GM12878 (cell line): Measurements from ENCODE around the gene DUSP22.

Experiments
- BACH1 ChIP-seq: fragments of 450-650 bp; IDR thresholded peaks from 2 replicates; pipeline ENCODE4 v1.6.1; 2017; ENCODE audit warnings: mild to moderate bottlenecking, borderline replicate concordance
- CBFB ChIP-seq: IDR thresholded peaks from 2 replicates; pipeline ENCODE4 v1.6.1; 2016; ENCODE audit warnings: antibody characterized with exemption, low read depth
- CBX3 ChIP-seq: fragments of 200-600 bp; sonication (generic); IDR thresholded peaks from 2 replicates; pipeline ENCODE4 v1.6.1; 2016; ENCODE audit warnings: low read depth, borderline replicate concordance
- CHD1 ChIP-seq: IDR thresholded peaks from 2 replicates; pipeline ENCODE4 v1.6.1; 2012; ENCODE audit warnings: low read depth, low read length, improper control_type of control experiment
- EP300 ChIP-seq, 2 experiments: fragments of 150-350 bp in 1 of 2; IDR thresholded peaks; 2 replicates each; pipeline ENCODE4 v1.6.1; 2011 to 2012; ENCODE audit warnings: low read depth in 2 of 2, low read length in 2 of 2, borderline replicate concordance in 1 of 2, improper control_type of control experiment in 1 of 2, inconsistent platforms in 1 of 2; ENCODE audit not compliant: control insufficient read depth in 1 of 2
- ESRRA ChIP-seq: IDR thresholded peaks from 2 replicates; pipeline ENCODE4 v1.6.1; 2012; ENCODE audit warnings: mild to moderate bottlenecking, low read length, improper control_type of control experiment
- EZH2 ChIP-seq: IDR thresholded peaks from 2 replicates; pipeline ENCODE4 v1.6.1; 2012; ENCODE audit warnings: low read depth, mild to moderate bottlenecking, control low read depth, inconsistent platforms, low read length, borderline replicate concordance; ENCODE audit not compliant: control insufficient read depth
- SMAD1 ChIP-seq: fragments of 450-650 bp; IDR thresholded peaks from 2 replicates; pipeline ENCODE4 v1.6.1; 2018; ENCODE audit warnings: mild to moderate bottlenecking, low read depth; ENCODE audit not compliant: partially characterized antibody
- SUZ12 ChIP-seq: fragments of 200-600 bp; sonication (generic); IDR thresholded peaks from one replicate; pipeline ENCODE4 v1.6.1; 2018; ENCODE audit warnings: antibody characterized with exemption, mild to moderate bottlenecking; ENCODE audit not compliant: unreplicated experiment
- TF ChIP-seq, protein P1 (sequence below), 3 experiments: IDR thresholded peaks in 2 of 3; conservative IDR thresholded peaks in 1 of 3; 2 replicates each; pipeline ENCODE4 v1.5.1; 2011; ENCODE audit warnings: low read depth in 3 of 3, low read length in 3 of 3, mild to moderate bottlenecking in 3 of 3, control low read depth in 2 of 3, moderate library complexity in 2 of 3, inconsistent platforms in 1 of 3, mixed read lengths in 1 of 3; ENCODE audit not compliant: control insufficient read depth in 2 of 3, insufficient read depth in 1 of 3; ENCODE audit errors: extremely low read depth in 1 of 3
- TF ChIP-seq, protein P2 (sequence below): fragments of 450-650 bp; IDR thresholded peaks from 2 replicates; pipeline ENCODE4 v1.6.1; 2017; ENCODE audit warnings: mild to moderate bottlenecking
- TF ChIP-seq, protein P3 (sequence below): IDR thresholded peaks from 2 replicates; pipeline ENCODE4 v1.6.1; 2012; ENCODE audit warnings: mild to moderate bottlenecking, low read depth, low read length

DNA sequence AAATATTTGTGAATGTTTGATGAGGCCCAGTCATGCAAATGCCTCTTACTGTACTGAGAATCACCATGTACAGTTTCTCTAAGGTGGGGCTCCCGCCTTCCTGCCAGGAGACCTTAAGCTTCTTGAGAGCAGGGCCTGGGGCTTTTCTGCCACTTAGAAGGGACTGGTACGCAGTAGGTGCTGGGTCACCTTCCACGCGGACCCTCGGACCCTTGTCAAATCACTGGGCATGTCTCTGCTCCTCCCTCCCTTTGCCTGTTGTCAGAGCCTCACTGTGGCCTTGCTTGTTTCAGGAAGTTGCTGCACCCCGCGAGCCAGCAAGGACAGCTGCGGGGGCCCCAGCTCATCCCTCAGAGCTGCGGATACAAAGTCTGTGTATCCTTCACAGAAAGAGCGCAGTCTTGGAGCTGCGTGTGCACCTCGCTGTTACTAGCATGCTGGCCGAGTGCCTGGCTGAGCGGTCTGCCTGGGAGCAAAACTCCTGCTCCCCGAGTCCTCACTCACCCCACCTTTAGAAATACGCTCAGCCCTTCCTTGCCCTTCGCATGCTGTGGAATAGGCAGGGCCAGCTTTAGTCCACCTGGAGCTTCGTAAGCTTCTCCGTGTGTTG lies 68.6 kb downstream of the DUSP22 start:
- TF ChIP-seq, protein P1, sequence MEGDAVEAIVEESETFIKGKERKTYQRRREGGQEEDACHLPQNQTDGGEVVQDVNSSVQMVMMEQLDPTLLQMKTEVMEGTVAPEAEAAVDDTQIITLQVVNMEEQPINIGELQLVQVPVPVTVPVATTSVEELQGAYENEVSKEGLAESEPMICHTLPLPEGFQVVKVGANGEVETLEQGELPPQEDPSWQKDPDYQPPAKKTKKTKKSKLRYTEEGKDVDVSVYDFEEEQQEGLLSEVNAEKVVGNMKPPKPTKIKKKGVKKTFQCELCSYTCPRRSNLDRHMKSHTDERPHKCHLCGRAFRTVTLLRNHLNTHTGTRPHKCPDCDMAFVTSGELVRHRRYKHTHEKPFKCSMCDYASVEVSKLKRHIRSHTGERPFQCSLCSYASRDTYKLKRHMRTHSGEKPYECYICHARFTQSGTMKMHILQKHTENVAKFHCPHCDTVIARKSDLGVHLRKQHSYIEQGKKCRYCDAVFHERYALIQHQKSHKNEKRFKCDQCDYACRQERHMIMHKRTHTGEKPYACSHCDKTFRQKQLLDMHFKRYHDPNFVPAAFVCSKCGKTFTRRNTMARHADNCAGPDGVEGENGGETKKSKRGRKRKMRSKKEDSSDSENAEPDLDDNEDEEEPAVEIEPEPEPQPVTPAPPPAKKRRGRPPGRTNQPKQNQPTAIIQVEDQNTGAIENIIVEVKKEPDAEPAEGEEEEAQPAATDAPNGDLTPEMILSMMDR (IDR thresholded peaks at IDR 0.05 in 2 of 3, conservative IDR thresholded peaks at IDR 0.05 in 1 of 3; ENCODE audit: control insufficient read depth in 2 of 3, extremely low read depth in 1 of 3, insufficient read depth in 1 of 3, low read depth in 3 of 3, low read length in 3 of 3), result no peak
- TF ChIP-seq EZH2 (no peak), BACH1 (no peak), CBX3 (no peak), CHD1 (no peak), EP300 (IDR thresholded peaks at IDR 0.05; ENCODE audit: borderline replicate concordance in 1 of 2, control insufficient read depth in 1 of 2, low read depth in 2 of 2, low read length in 2 of 2) (no peak), ESRRA (no peak), SUZ12 (no peak), CBFB (no peak), SMAD1 (no peak)
- TF ChIP-seq, protein P2, sequence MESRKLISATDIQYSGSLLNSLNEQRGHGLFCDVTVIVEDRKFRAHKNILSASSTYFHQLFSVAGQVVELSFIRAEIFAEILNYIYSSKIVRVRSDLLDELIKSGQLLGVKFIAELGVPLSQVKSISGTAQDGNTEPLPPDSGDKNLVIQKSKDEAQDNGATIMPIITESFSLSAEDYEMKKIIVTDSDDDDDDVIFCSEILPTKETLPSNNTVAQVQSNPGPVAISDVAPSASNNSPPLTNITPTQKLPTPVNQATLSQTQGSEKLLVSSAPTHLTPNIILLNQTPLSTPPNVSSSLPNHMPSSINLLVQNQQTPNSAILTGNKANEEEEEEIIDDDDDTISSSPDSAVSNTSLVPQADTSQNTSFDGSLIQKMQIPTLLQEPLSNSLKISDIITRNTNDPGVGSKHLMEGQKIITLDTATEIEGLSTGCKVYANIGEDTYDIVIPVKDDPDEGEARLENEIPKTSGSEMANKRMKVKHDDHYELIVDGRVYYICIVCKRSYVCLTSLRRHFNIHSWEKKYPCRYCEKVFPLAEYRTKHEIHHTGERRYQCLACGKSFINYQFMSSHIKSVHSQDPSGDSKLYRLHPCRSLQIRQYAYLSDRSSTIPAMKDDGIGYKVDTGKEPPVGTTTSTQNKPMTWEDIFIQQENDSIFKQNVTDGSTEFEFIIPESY, result no peak
- TF ChIP-seq, protein P3, sequence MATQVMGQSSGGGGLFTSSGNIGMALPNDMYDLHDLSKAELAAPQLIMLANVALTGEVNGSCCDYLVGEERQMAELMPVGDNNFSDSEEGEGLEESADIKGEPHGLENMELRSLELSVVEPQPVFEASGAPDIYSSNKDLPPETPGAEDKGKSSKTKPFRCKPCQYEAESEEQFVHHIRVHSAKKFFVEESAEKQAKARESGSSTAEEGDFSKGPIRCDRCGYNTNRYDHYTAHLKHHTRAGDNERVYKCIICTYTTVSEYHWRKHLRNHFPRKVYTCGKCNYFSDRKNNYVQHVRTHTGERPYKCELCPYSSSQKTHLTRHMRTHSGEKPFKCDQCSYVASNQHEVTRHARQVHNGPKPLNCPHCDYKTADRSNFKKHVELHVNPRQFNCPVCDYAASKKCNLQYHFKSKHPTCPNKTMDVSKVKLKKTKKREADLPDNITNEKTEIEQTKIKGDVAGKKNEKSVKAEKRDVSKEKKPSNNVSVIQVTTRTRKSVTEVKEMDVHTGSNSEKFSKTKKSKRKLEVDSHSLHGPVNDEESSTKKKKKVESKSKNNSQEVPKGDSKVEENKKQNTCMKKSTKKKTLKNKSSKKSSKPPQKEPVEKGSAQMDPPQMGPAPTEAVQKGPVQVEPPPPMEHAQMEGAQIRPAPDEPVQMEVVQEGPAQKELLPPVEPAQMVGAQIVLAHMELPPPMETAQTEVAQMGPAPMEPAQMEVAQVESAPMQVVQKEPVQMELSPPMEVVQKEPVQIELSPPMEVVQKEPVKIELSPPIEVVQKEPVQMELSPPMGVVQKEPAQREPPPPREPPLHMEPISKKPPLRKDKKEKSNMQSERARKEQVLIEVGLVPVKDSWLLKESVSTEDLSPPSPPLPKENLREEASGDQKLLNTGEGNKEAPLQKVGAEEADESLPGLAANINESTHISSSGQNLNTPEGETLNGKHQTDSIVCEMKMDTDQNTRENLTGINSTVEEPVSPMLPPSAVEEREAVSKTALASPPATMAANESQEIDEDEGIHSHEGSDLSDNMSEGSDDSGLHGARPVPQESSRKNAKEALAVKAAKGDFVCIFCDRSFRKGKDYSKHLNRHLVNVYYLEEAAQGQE, result no peak
